ENCODE data around the gene LRRFIP1. TPM values are rescaled to one million over a fixed set of nuclear protein-coding genes. Genes with fewer than 3 reads are reported as not detected.
A peak's percentile ranks its signal among the peaks of the same experiment; 100 is the strongest.

LRRFIP1 gene
- total RNA-seq, 6 experiments from 2014 or later, result 29.4 to 56.3 (median 49.7) TPM

GRCh38 chr2:237742191-237742590 is 114.8 kb downstream of the LRRFIP1 start:
- no peak for TF ChIP-seq CTCF (IDR thresholded peaks at IDR 0.05)
- TF ChIP-seq POLR2A (IDR thresholded peaks at IDR 0.05), result no peak
- peak overlapping the region; percentile 67 to 96 (median 69) for H3K27ac ChIP-seq
- no peaks in the 10 kb centered on the region for H3K36me3 ChIP-seq
- WGBS (ENCODE audit: insufficient coverage, low coverage, low lambda C conversion rate, missing lambda C conversion rate), result 21% methylated on average over 9 of the region's 12 CpGs
- ATAC-seq, result peak; percentile 28 to 63 (median 49)
- intact Hi-C loops (cut with DNase I), result loop anchor here (5.0 to 10.0 kb wide), 3 partner anchors 47 to 150 kb away; partner anchors contain the start of gene RAB17 (in 2 of the 2)
- no peaks in the 10 kb centered on the region for H3K27me3 ChIP-seq
- H3K9me3 ChIP-seq, result no peaks in the 10 kb centered on the region
- no peak overlapping the region for H3K4me3 ChIP-seq
- peak; percentile 56 to 72 (median 62) for DNase-seq
- H3K4me1 ChIP-seq, result peaks cover 0 to 43% (median 18%) of the 10 kb centered on the region in 4 donors

- Histone ChIP-seq H3K4me3 (no peak overlapping the region), H3K9me3 (no peaks in the 10 kb centered on the region), H3K27ac (peak overlapping the region; percentile 67 to 96 (median 69)), H3K27me3 (no peaks in the 10 kb centered on the region), H3K4me1 (peaks cover 0 to 43% (median 18%) of the 10 kb centered on the region in 4 donors), H3K36me3 (no peaks in the 10 kb centered on the region)
- intact Hi-C loops (cut with DNase I), result loop anchor here (5.0 to 10.0 kb wide), 3 partner anchors 48 to 150 kb away; partner anchors contain the start of gene RAB17 (in 2 of the 2)
- WGBS (ENCODE audit: insufficient coverage, low coverage, low lambda C conversion rate, missing lambda C conversion rate), result 17% methylated on average over 3 of the region's 3 CpGs
- TF ChIP-seq CTCF (IDR thresholded peaks at IDR 0.05), result no peak
- no peak for TF ChIP-seq POLR2A (IDR thresholded peaks at IDR 0.05)
- ATAC-seq, result peak; percentile 70 to 88 (median 83)
- peak; percentile 70 to 91 (median 87) for DNase-seq
Measured at GRCh38 chr2:237742614-237743013, 115.2 kb downstream of the LRRFIP1 start.

- 57% methylated on average over 5 of the region's 6 CpGs for WGBS (ENCODE audit: insufficient coverage, low coverage, low lambda C conversion rate, missing lambda C conversion rate)
- no peaks in the 10 kb centered on the region for H3K9me3 ChIP-seq
- ATAC-seq (peak in 1 of 4 donors; percentile 6), DNase-seq (no peak)
- no peak overlapping the region for H3K4me3 ChIP-seq
- H3K27me3 ChIP-seq, result no peaks in the 10 kb centered on the region
- TF ChIP-seq POLR2A (IDR thresholded peaks at IDR 0.05) (no peak), CTCF (IDR thresholded peaks at IDR 0.05) (no peak)
- H3K27ac ChIP-seq, result peak overlapping the region; percentile 67 to 96 (median 69)
- H3K4me1 ChIP-seq, result peaks cover 0 to 43% (median 18%) of the 10 kb centered on the region in 4 donors
- peaks cover 0 to under 1% (median 0%) of the 10 kb centered on the region in 4 donors for H3K36me3 ChIP-seq
- intact Hi-C loops (cut with DNase I), result loop anchor here (5.0 to 10.0 kb wide), 3 partner anchors 48 to 151 kb away; partner anchors contain the start of gene RAB17 (in 2 of the 2)
Measured at GRCh38 chr2:237743024-237743423, 115.6 kb downstream of the LRRFIP1 start.

GRCh38 chr2:237743561-237744269 is 116.3 kb downstream of the LRRFIP1 start:
- DNase-seq, result peak in 2 of 3 donors; percentile 66 to 71
- TF ChIP-seq POLR2A (IDR thresholded peaks at IDR 0.05) (no peak), CTCF (IDR thresholded peaks at IDR 0.05) (peak; percentile 25 to 58 (median 39))
- Histone ChIP-seq H3K27me3 (no peaks in the 10 kb centered on the region), H3K4me1 (peaks cover 0 to 43% (median 18%) of the 10 kb centered on the region in 4 donors), H3K4me3 (no peak overlapping the region), H3K36me3 (peaks cover 0 to 8% (median under 1%) of the 10 kb centered on the region in 4 donors), H3K27ac (peak overlapping the region; percentile 67 to 96 (median 69)), H3K9me3 (no peaks in the 10 kb centered on the region)
- intact Hi-C loops (cut with DNase I), result loop anchor here (5.0 to 10.0 kb wide), 3 partner anchors 49 to 151 kb away; partner anchors contain the start of gene RAB17 (in 2 of the 2)
- WGBS (ENCODE audit: insufficient coverage, low coverage, low lambda C conversion rate, missing lambda C conversion rate), result 9% methylated on average over 10 of the region's 12 CpGs
- peak; percentile 60 to 74 (median 68) for ATAC-seq
